Panc1 (cell line): Measurements from ENCODE around the gene FBP2.

ENCODE experiments used
- CTCF ChIP-seq: fragments of 450-650 bp; IDR thresholded peaks from 2 replicates; pipeline ENCODE4 v1.5.1; 2017; ENCODE audit warnings: mild to moderate bottlenecking
- POLR2AphosphoS5 ChIP-seq: IDR thresholded peaks from 2 replicates; pipeline ENCODE4 v1.6.1; 2012; ENCODE audit warnings: mild to moderate bottlenecking, low read depth, low read length, moderate library complexity
- TF ChIP-seq, protein P1 (sequence below), 2 experiments: IDR thresholded peaks; 2 replicates each; pipeline ENCODE4 v1.6.1; 2011 to 2012; ENCODE audit warnings: low read depth in 2 of 2, control low read depth in 1 of 2, low read length in 1 of 2, mild to moderate bottlenecking in 1 of 2, moderate library complexity in 1 of 2; ENCODE audit not compliant: insufficient read depth in 1 of 2

GRCh38 chr9:94639999-94640376 is 46.4 kb upstream of the FBP2 start:
- TF ChIP-seq CTCF (no peak), POLR2AphosphoS5 (no peak)
- TF ChIP-seq, protein P1, sequence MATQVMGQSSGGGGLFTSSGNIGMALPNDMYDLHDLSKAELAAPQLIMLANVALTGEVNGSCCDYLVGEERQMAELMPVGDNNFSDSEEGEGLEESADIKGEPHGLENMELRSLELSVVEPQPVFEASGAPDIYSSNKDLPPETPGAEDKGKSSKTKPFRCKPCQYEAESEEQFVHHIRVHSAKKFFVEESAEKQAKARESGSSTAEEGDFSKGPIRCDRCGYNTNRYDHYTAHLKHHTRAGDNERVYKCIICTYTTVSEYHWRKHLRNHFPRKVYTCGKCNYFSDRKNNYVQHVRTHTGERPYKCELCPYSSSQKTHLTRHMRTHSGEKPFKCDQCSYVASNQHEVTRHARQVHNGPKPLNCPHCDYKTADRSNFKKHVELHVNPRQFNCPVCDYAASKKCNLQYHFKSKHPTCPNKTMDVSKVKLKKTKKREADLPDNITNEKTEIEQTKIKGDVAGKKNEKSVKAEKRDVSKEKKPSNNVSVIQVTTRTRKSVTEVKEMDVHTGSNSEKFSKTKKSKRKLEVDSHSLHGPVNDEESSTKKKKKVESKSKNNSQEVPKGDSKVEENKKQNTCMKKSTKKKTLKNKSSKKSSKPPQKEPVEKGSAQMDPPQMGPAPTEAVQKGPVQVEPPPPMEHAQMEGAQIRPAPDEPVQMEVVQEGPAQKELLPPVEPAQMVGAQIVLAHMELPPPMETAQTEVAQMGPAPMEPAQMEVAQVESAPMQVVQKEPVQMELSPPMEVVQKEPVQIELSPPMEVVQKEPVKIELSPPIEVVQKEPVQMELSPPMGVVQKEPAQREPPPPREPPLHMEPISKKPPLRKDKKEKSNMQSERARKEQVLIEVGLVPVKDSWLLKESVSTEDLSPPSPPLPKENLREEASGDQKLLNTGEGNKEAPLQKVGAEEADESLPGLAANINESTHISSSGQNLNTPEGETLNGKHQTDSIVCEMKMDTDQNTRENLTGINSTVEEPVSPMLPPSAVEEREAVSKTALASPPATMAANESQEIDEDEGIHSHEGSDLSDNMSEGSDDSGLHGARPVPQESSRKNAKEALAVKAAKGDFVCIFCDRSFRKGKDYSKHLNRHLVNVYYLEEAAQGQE (IDR thresholded peaks at IDR 0.05; ENCODE audit: insufficient read depth in 1 of 2, low read depth in 2 of 2, low read length in 1 of 2), result no peak
